Hypothalamus (tissue), 51 donors: ENCODE data around the gene FREM2.

Experiments used
- DNase-seq, 51 donors: peaks; one replicate each; lab custom pipeline; 2025; lab: John Stamatoyannopoulos, UW

FREM2 gene

GRCh38 chr13:38821770-38822551 lies 135.1 kb downstream of the FREM2 start:
- peak in 37 of 51 donors; percentile 3 to 77 (median 52) for DNase-seq

- DNase-seq, result no peak
These were observed 137.5 kb downstream of the FREM2 start for GRCh38 chr13:38824342-38824741.

GRCh38 chr13:38826182-38826813 lies 139.4 kb downstream of the FREM2 start:
- no peak for DNase-seq

GRCh38 chr13:38830442-38831045 lies 143.7 kb downstream of the FREM2 start:
- no peak for DNase-seq

GRCh38 chr13:38844581-38844980 lies 157.7 kb downstream of the FREM2 start:
- DNase-seq, result no peak

GRCh38 chr13:38848360-38848759 lies 161.5 kb downstream of the FREM2 start:
- no peak for DNase-seq

- no peak for DNase-seq
These were observed 162.4 kb downstream of the FREM2 start for GRCh38 chr13:38849315-38849714.

GRCh38 chr13:38850868-38851626 lies 164.2 kb downstream of the FREM2 start:
- DNase-seq, result no peak

GRCh38 chr13:38854226-38854625 lies 167.3 kb downstream of the FREM2 start:
- no peak for DNase-seq

- DNase-seq, result no peak
These were observed 169.2 kb downstream of the FREM2 start for GRCh38 chr13:38856065-38856464.

GRCh38 chr13:38862443-38862842 lies 175.6 kb downstream of the FREM2 start:
- DNase-seq, result no peak

- DNase-seq, result no peak
These were observed 176.7 kb downstream of the FREM2 start for GRCh38 chr13:38863536-38863935.

GRCh38 chr13:38866649-38867048 lies 179.8 kb downstream of the FREM2 start:
- DNase-seq, result peak in 1 of 51 donors; percentile 7

- no peak for DNase-seq
These were observed 181.5 kb downstream of the FREM2 start for GRCh38 chr13:38868399-38868798.

- DNase-seq, result no peak
These were observed 182.0 kb downstream of the FREM2 start for GRCh38 chr13:38868870-38869269.

- no peak for DNase-seq
These were observed 184.4 kb downstream of the FREM2 start for GRCh38 chr13:38871275-38871674.

GRCh38 chr13:38872693-38873092 lies 185.8 kb downstream of the FREM2 start:
- peak in 33 of 51 donors; percentile 0 to 66 (median 21) for DNase-seq

- DNase-seq, result peak in 2 of 51 donors; percentile 22 to 48
These were observed 188.5 kb downstream of the FREM2 start for GRCh38 chr13:38875186-38875875.

GRCh38 chr13:38879278-38879677 lies 192.4 kb downstream of the FREM2 start:
- DNase-seq, result no peak

- DNase-seq, result no peak
These were observed 192.9 kb downstream of the FREM2 start for GRCh38 chr13:38879786-38880185.
